Activated CD4-positive, CD25-positive, alpha-beta regulatory T cell treated with anti-CD3 and anti-CD28 coated beads, Interleukin-2, amount 50 U/mL, for 16 hours (primary cell): ENCODE data around the gene LDB2.
"Not testable (repeated sequence)": the region's sequence is repeated elsewhere in the genome, so short reads cannot be mapped to it uniquely, and the experiment has no call there.

Experiments
- DNase-seq: peaks from one replicate; pipeline ENCODE4 v3.0.0-alpha.2; 2020; ENCODE audit warnings: low read depth, low spot score

Gene LDB2

DNA sequence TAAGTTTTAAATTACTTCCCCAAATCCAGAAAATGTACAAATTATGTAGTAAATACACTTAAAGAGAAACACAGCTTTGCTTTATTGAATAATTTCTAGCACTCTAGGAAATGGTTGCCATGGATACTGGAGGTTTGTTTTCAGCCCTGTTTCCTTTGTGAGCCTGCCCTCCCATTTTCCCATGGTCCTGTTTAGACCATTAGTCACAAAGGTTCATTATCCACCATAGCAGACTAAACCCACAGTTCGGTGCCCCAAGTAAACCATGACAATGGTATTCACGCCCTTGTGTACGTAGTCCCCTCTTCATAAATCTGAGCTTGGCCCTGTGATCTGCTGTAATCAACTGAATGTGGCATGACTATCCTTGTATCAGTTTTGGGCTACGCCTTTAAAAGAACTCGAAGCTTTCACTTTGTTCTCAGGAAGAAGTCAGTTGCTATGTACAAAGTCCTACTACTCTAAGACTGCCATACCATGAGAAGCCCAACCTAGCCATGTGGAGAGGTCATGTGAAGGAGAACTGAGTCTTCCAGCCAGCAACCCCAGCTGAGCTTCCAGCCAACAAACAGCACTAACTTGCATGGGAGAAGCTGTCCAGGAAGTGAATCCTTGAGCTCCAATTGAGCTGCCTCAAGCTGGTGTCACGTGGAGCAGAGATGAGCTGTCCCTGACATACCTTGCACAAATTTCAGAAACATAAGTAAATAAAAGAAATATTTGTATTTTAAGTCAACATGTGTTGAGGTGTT, 300.4 kb downstream of the LDB2 start:
- DNase-seq: no peak

DNA sequence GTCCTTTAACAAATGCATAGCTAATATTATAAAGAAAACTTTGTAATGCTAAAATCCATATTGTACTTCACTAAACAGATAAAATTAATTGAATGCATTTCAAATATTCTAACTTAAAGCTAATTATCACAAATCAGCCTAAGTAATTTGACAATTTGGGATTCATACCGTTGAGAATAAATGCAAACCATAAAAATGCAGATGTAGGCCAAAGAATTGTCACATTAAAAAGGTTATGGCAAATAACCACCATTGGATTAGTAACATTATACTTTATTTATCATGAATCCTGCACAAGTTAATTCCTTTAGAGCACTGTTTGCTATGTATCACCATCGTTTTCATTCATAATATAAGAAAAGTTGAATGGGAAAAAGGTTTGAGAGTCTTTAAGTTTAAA, 301.0 kb downstream of the LDB2 start:
- no peak for DNase-seq

DNA sequence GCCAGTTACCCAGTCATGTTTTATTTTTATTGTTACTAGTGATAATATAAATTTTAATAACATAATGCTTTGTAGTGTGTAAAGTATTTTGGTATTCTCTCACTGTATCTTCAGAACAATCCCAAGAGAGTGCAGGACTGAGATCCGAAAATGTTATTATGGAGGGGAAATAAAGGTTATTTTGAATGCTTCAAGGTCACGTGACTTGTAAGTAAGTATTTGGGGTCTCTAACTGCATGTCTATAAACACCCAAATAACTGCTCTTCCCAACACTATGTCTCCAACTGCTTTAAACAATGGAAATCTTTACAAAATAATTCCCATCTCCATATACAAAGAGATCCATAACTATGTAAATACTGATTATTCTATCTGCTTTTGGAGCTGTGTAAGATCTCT, 302.2 kb downstream of the LDB2 start:
- DNase-seq: no peak

GRCh38 chr4:16594128-16594527, 304.3 kb downstream of the LDB2 start:
- no peak for DNase-seq

GRCh38 chr4:16593386-16593785, 305.1 kb downstream of the LDB2 start:
- DNase-seq: no peak

GRCh38 chr4:16591272-16591826, 307.1 kb downstream of the LDB2 start:
- DNase-seq: no peak

GRCh38 chr4:16590797-16591196, 307.6 kb downstream of the LDB2 start:
- DNase-seq: no peak

- DNase-seq: no peak
Observed at GRCh38 chr4:16588651-16589050, 309.8 kb downstream of the LDB2 start.

GRCh38 chr4:16588149-16588548, 310.3 kb downstream of the LDB2 start:
- DNase-seq: no peak

DNA sequence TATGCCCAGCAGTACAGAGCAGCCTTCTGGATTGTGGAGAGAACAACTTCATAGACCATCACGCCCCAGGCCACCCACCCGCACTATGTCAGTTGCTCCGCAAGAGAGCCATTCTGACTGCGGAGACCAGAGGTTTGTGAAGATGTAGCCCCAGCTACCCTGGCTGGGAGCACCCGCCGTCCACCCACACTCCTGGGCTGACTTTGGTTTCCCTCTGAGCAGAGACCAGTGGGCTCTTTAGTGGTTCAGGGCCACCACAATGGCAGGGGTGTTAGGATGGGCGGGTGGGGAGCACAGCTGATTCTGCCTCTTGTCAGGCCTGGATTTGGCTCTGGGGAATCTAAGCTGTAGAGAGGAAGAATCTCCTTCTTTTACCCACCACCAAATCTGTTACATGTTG, 313.4 kb downstream of the LDB2 start:
- no peak for DNase-seq

DNA sequence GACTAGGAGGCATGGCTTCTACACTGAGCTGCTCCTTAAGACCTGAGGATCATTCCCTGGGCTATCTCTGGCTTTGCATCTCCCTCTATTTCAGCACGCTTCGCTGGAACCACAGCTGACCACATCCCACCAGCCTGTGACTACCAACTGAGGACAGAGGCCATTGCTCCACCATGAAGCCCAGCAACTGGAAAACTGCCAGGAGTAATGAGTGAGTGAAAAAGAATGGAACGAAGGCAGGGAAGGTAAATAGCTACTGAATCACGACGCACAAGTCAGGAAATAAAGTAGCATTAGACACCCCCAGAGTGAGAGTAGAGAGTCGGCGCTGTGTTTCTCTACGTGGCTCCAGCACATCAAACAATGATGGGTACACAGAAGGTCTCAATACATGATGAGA, 314.7 kb downstream of the LDB2 start:
- no peak for DNase-seq

GRCh38 chr4:16582526-16582925, 315.9 kb downstream of the LDB2 start:
- DNase-seq: no peak

- no peak for DNase-seq
Observed at GRCh38 chr4:16582036-16582435, 316.4 kb downstream of the LDB2 start.

DNA sequence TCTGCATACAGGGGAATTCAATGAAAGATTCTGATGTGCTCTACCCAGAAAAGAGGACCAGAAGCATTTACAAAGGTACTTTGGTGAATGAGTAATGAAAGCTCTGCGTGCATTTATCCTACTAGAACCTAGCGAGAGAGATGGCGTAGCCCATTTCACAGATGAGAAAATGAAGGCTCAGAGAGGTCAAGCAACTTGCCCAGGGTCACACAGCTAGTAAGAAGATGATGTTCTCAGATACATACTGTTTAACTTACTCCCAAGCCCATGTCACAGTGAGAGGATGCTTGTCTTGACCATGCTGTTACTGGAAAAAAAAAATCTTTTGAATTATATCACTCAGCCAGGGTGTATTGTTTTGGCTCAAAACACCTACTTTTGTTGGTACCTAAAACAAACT, 317.3 kb downstream of the LDB2 start:
- no peak for DNase-seq

- DNase-seq: no peak
Observed at GRCh38 chr4:16580514-16580913, 317.9 kb downstream of the LDB2 start.

GRCh38 chr4:16579866-16580265, 318.6 kb downstream of the LDB2 start:
- no peak for DNase-seq

DNA sequence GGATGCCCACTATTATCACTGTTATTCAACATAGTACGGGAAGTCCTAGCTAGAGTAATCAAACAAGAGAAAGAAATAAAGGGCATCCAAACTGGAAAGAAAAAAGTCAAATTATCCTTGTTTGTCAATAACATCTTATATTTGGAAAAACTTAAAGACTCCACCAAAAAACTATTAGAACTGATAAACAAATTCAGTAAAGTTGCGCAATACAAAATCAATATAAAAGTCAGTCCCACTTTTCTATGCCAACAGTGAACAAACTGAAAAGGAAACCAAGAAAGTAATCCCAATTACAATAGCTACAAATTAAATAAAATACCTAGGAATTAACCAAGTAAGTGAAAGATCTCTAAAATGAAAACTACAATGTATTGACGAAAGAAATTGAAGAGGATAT, 321.3 kb downstream of the LDB2 start:
- no peak for DNase-seq

DNA sequence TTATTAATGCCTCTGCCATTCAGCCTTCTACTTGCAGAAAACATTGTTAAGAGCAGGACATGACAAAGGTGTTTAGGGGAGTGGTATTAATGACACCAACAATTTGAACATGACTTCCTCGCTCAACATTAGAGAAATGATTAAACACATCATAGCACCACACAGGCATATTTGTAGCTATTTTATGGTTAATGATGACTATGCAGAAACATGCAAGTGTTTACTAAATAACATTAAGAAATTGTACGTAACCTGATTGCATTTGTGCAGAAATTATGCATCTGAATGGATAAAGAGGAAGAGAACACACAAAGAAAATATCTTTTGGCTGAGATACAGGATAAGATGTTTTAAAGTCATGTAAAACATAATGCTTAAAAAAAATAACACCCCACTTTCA, 323.5 kb downstream of the LDB2 start:
- DNase-seq: no peak

DNA sequence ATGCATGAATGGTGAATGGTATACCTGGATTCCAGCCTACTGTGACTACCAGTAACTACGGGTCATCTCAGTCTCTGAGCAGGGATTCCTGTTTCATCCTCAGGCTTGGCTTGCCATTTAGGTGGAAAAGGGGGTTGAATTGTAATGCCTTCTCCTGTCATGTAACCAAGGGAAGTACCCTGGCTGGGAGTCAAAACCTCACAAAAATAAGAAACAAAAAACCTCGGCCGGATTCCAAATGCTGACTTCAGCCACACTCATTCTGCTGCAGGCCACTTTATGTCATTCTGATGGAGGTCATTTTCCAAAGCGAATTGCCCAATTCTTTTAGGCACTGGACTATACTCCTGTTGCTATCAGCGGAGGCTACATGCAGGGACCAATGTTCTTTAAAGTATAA, 324.7 kb downstream of the LDB2 start:
- no peak for DNase-seq

- DNase-seq: no peak
Observed at GRCh38 chr4:16573206-16573605, 325.2 kb downstream of the LDB2 start.

GRCh38 chr4:16572631-16573030, 325.8 kb downstream of the LDB2 start:
- DNase-seq: no peak

DNA sequence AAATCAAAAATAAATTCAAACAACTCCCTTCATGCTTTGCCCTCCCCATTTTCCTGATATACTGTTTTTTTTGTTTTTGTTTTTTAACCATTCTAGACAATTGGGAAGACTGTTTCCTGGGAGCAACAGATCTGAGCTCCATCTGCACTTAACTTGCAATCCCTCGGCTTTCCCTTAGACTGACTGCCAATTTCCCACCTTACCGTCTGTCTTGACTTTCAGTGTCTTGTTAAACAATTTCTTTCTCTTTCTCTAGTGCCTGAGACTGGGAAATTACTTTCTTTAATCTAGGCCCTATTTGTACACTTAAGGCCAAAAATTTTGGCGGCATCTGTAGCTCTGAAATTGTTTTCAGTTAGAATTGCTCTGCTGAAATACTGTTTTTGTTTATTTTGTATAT, 326.3 kb downstream of the LDB2 start:
- DNase-seq: no peak

GRCh38 chr4:16569790-16570189, 328.7 kb downstream of the LDB2 start:
- no peak for DNase-seq

DNA sequence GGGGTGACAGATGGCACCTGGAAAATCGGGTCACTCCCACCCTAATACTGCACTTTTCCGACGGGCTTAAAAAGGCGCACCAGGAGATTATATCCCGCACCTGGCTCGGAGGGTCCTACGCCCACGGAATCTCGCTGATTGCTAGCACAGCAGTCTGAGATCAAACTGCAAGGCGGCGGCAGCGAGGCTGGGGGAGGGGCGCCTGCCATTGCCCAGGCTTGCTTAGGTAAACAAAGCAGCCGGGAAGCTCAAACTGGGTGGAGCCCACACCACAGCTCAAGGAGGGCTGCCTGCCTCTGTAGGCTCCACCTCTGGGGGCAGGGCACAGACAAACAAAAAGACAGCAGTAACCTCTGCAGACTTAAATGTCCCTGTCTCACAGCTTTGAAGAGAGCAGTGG, 341.1 kb downstream of the LDB2 start:
- not testable (repeated sequence) for DNase-seq
